ENCODE results near the gene EPYC.

GRCh38 chr12:90936230-90937005 is 68.4 kb downstream of the EPYC start:
- TF ChIP-seq EZH2 (IDR thresholded peaks at IDR 0.05) (no peak), POLR2AphosphoS5 (IDR thresholded peaks at IDR 0.05; ENCODE audit: borderline replicate concordance, low read depth, low read length) (no peak), FOXP2 (optimal IDR thresholded peaks at IDR 0.05; ENCODE audit: control extremely low read depth, extremely low read length, insufficient read depth) (no peak)

Data from SK-N-MC (cell line).